Panc1 (cell line): ENCODE measurements around the gene FBXO24. TPM values are rescaled to one million over a fixed set of nuclear protein-coding genes. Genes with fewer than 3 reads are reported as not detected.

Experiments
- ATAC-seq: fragments of 200-7000 bp; cut with Tn5 transposase; 2 replicates; pipeline ENCODE4 v1.9.1; 2020; ENCODE audit warnings: mild to moderate bottlenecking, moderate library complexity
- BruUV-seq: library from RNA; stranded (reverse); fragments of 400-500 nt; replicated peaks from 2 replicates; lab custom pipeline; 2021; lab: Mats Ljungman, UMichigan
- CTCF ChIA-PET: fragments of 300-600 bp; sonication (Branson Sonifier 250); formaldehyde crosslinking; loops from one replicate; lab custom pipeline; 2022; ENCODE audit warnings: antibody characterized with exemption; lab: Charles Lee
- POLR2A ChIA-PET: fragments of 300-600 bp; sonication (Branson Sonifier 250); formaldehyde crosslinking; loops from one replicate; lab custom pipeline; 2022; ENCODE audit warnings: antibody characterized with exemption; lab: Charles Lee
- DNase-seq: peaks from one replicate; pipeline ENCODE4 v3.0.0-alpha.2; 2010; ENCODE audit warnings: low read depth, low spot score
- H3K27ac ChIP-seq: 2 replicates; pipeline ENCODE4 v1.5.1; 2011; ENCODE audit warnings: mild to moderate bottlenecking, low read length, inconsistent platforms
- H3K27me3 ChIP-seq: fragments of 200-500 bp; sonication (Bioruptor generic); 2 replicates; pipeline ENCODE4 v1.6.0; 2014; ENCODE audit warnings: low read length, inconsistent platforms; ENCODE audit not compliant: control insufficient read depth, insufficient read depth
- H3K36me3 ChIP-seq: fragments of 200-500 bp; sonication (Bioruptor generic); 2 replicates; pipeline ENCODE4 v1.5.1; 2014; ENCODE audit warnings: inconsistent platforms, mild to moderate bottlenecking, low read length, moderate library complexity; ENCODE audit not compliant: control insufficient read depth, insufficient read depth
- H3K4me1 ChIP-seq: 2 replicates; pipeline ENCODE4 v1.5.1; 2011; ENCODE audit warnings: inconsistent platforms, mild to moderate bottlenecking, low read length, moderate library complexity; ENCODE audit not compliant: control insufficient read depth, insufficient read depth
- H3K4me3 ChIP-seq, 2 experiments: 2 replicates each; pipeline ENCODE4 v1.5.1; 2011 to 2012; ENCODE audit warnings: low read depth in 2 of 2, low read length in 2 of 2, mild to moderate bottlenecking in 2 of 2, inconsistent platforms in 1 of 2, moderate library complexity in 1 of 2
- H3K9me3 ChIP-seq: fragments of 200-500 bp; sonication (Bioruptor generic); 2 replicates; pipeline ENCODE4 v1.5.1; 2014; ENCODE audit warnings: low read depth, mild to moderate bottlenecking, inconsistent platforms, low read length, moderate library complexity; ENCODE audit not compliant: control insufficient read depth, insufficient read depth
- POLR2AphosphoS5 ChIP-seq: IDR thresholded peaks from 2 replicates; pipeline ENCODE4 v1.6.1; 2012; ENCODE audit warnings: mild to moderate bottlenecking, low read depth, low read length, moderate library complexity
- SIN3A ChIP-seq: IDR thresholded peaks from 2 replicates; pipeline ENCODE4 v1.6.1; 2012; ENCODE audit warnings: low read depth, mild to moderate bottlenecking, low read length, moderate library complexity, borderline replicate concordance; ENCODE audit not compliant: insufficient read depth
- TCF7L2 ChIP-seq: IDR thresholded peaks from 2 replicates; pipeline ENCODE4 v1.6.1; 2011; ENCODE audit warnings: mild to moderate bottlenecking, low read depth, low read length, inconsistent platforms
- in situ Hi-C: cut with HindIII; loops from 2 replicates; pipeline ENCODE4 v1.10.0; 2016; ENCODE audit warnings: low sequenced_read_pairs, low pct_unique_long_range_greater_than_20kb
- intact Hi-C: fragments of 100-400 bp; cut with micrococcal nuclease; formaldehyde crosslinking; loops from one replicate; pipeline ENCODE4 v1.10.0; 2022; ENCODE audit not compliant: unreplicated experiment
- total RNA-seq: library from RNA; stranded (reverse); gene quantifications from one replicate; pipeline ENCODE4 v1.2.1, GENCODE V29; 2021; ENCODE audit not compliant: unreplicated experiment
- TF ChIP-seq, protein P1 (sequence below): fragments of 450-650 bp; IDR thresholded peaks from 2 replicates; pipeline ENCODE4 v1.5.1; 2017; ENCODE audit warnings: mild to moderate bottlenecking
- TF ChIP-seq, protein P2 (sequence below), 2 experiments: IDR thresholded peaks; 2 replicates each; pipeline ENCODE4 v1.6.1; 2011 to 2012; ENCODE audit warnings: low read depth in 2 of 2, control low read depth in 1 of 2, low read length in 1 of 2, mild to moderate bottlenecking in 1 of 2, moderate library complexity in 1 of 2; ENCODE audit not compliant: insufficient read depth in 1 of 2

The FBXO24 gene
- total RNA-seq, 1 experiment from 2014 or later: 0.59 TPM

DNA sequence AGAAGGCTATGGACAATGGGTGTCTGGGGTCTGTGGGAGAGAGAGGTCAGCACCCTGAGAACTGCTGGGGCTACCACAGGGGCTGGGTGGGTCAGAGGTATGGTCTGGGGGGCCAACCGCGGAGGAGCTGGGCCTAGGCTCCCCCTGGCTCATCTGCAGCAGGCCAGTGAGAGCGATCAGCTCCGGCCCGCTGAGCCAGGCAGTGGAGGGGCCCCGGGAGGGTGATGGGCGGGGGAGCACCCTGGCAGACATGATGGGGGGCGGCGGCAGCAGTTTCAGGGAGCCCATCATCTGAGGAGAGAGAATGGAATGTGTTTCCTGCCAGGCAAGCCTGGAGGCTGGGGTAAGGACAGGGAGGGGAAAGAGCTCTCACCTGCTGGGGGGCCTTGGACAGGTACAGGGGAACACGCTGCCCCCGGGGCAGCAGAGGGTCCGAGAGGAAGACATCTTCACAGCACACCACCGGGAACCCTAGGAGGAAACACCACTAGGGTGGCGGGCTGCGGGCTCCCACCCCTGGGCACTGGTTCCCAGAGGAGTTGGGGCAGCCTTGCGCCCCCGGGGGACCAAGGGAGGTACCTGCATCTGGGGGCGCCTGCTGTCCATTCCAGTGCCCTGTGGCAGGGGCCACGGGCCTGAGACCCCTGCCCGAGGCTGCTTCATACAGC, 13.7 kb upstream of the FBXO24 start:
- ATAC-seq (no peak), DNase-seq (no peak)
- in situ Hi-C loops (no loop called here), intact Hi-C loops (no loop called here)
- Histone ChIP-seq H3K4me1 (peaks cover 34% of the 10 kb centered on the region), H3K27me3 (no peaks in the 10 kb centered on the region), H3K27ac (no peak overlapping the region), H3K36me3 (no peaks in the 10 kb centered on the region), H3K4me3 (no peak overlapping the region), H3K9me3 (no peaks in the 10 kb centered on the region)
- ChIA-PET POLR2A (interaction anchor here (0.6 to 1.1 kb wide), 2 partner anchors 40 to 126 kb away, joined by 4 to 7 read pairs; partner anchors contain the start of gene MOSPD3), CTCF (interaction anchor here (0.6 kb wide), 1 partner anchor 84 kb away, joined by 3 read pairs; the partner anchor contains the start of gene ACTL6B)
- no TSS peak for BruUV-seq
- TF ChIP-seq, protein P1, sequence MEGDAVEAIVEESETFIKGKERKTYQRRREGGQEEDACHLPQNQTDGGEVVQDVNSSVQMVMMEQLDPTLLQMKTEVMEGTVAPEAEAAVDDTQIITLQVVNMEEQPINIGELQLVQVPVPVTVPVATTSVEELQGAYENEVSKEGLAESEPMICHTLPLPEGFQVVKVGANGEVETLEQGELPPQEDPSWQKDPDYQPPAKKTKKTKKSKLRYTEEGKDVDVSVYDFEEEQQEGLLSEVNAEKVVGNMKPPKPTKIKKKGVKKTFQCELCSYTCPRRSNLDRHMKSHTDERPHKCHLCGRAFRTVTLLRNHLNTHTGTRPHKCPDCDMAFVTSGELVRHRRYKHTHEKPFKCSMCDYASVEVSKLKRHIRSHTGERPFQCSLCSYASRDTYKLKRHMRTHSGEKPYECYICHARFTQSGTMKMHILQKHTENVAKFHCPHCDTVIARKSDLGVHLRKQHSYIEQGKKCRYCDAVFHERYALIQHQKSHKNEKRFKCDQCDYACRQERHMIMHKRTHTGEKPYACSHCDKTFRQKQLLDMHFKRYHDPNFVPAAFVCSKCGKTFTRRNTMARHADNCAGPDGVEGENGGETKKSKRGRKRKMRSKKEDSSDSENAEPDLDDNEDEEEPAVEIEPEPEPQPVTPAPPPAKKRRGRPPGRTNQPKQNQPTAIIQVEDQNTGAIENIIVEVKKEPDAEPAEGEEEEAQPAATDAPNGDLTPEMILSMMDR: no peak
- TF ChIP-seq TCF7L2: no peak
- TF ChIP-seq SIN3A: no peak
- no peak for TF ChIP-seq POLR2AphosphoS5
- TF ChIP-seq, protein P2, sequence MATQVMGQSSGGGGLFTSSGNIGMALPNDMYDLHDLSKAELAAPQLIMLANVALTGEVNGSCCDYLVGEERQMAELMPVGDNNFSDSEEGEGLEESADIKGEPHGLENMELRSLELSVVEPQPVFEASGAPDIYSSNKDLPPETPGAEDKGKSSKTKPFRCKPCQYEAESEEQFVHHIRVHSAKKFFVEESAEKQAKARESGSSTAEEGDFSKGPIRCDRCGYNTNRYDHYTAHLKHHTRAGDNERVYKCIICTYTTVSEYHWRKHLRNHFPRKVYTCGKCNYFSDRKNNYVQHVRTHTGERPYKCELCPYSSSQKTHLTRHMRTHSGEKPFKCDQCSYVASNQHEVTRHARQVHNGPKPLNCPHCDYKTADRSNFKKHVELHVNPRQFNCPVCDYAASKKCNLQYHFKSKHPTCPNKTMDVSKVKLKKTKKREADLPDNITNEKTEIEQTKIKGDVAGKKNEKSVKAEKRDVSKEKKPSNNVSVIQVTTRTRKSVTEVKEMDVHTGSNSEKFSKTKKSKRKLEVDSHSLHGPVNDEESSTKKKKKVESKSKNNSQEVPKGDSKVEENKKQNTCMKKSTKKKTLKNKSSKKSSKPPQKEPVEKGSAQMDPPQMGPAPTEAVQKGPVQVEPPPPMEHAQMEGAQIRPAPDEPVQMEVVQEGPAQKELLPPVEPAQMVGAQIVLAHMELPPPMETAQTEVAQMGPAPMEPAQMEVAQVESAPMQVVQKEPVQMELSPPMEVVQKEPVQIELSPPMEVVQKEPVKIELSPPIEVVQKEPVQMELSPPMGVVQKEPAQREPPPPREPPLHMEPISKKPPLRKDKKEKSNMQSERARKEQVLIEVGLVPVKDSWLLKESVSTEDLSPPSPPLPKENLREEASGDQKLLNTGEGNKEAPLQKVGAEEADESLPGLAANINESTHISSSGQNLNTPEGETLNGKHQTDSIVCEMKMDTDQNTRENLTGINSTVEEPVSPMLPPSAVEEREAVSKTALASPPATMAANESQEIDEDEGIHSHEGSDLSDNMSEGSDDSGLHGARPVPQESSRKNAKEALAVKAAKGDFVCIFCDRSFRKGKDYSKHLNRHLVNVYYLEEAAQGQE (IDR thresholded peaks at IDR 0.05; ENCODE audit: insufficient read depth in 1 of 2, low read depth in 2 of 2, low read length in 1 of 2): no peak

DNA sequence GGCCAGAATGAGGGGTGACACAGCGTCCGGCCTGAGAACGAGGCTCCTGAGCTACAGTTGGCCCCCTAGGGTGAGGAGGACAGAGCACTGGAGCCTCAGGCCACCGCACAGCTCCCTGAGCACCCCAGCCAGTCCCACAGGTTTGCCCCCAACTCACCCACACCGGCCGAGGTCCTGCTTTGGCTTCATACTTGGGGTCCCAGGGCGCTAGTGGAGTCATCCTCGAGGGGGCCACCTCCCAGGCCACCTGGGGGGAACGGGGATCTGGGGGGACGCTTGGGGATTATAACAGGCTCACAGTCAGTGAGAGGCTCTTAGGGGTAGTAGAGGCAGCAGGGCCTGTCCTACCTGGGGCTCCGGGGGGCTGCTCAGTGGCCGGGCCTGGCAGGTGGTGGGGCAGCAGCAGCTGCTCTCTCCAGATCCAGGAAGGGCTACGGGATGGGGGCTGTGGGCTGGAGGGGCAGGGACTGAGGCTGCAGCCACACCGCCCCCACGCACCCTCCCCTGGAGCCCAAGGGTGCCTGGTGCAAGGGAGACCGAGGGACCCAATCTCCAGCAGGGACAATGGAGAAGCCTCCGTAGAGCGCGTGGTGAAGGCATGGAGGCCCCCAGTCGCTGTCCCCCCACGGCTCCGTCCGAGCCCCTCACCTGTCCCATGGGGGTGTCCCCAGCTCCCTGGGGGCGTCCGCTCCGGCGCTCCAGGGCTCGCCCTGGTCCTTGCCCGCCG, 13.0 kb upstream of the FBXO24 start:
- in situ Hi-C loops: no loop called here
- no peak for ATAC-seq
- Histone ChIP-seq H3K9me3 (no peaks in the 10 kb centered on the region), H3K4me3 (no peak overlapping the region), H3K36me3 (no peaks in the 10 kb centered on the region), H3K27me3 (no peaks in the 10 kb centered on the region), H3K4me1 (peaks cover 27% of the 10 kb centered on the region), H3K27ac (no peak overlapping the region)
- ChIA-PET POLR2A (interaction anchor here (0.6 to 1.1 kb wide), 2 partner anchors 39 to 317 kb away, joined by 3 to 4 read pairs; partner anchors contain the start of genes MOSPD3 and UFSP1), CTCF (interaction anchor here (0.6 kb wide), 1 partner anchor 83 kb away, joined by 3 read pairs; the partner anchor contains the start of gene ACTL6B)
- no peak for DNase-seq
- BruUV-seq: no TSS peak
- no peak for TF ChIP-seq TCF7L2
- TF ChIP-seq, protein P1: no peak
- intact Hi-C loops: no loop called here
